SK-N-SH treated with all-trans-retinoic acid at 6 μM for 48 hours (cell line): ENCODE data around the gene RAB31.

ENCODE experiments used
- ARNTL ChIP-seq: fragments of 450-650 bp; formaldehyde crosslinking; IDR thresholded peaks from 2 replicates; pipeline ENCODE4 v1.5.0; 2020; ENCODE audit warnings: low read depth, mild to moderate bottlenecking, moderate library complexity, borderline replicate concordance
- ISL1 ChIP-seq: fragments of 250-450 bp; sonication (Bioruptor Pico); IDR thresholded peaks from 2 replicates; pipeline ENCODE4 v2.1.2; 2022; ENCODE audit warnings: mild to moderate bottlenecking, moderate library complexity
- RARB ChIP-seq: fragments of 250-450 bp; sonication (Bioruptor Pico); IDR thresholded peaks from 2 replicates; pipeline ENCODE4 v1.8.0; 2021; ENCODE audit warnings: mild to moderate bottlenecking, moderate library complexity
- TOX ChIP-seq: fragments of 250-450 bp; sonication (Bioruptor Pico); IDR thresholded peaks from 2 replicates; pipeline ENCODE4 v1.8.0; 2021; ENCODE audit warnings: mild to moderate bottlenecking, moderate library complexity, borderline replicate concordance
- ZC3H10 ChIP-seq: fragments of 250-450 bp; sonication (Bioruptor Pico); IDR thresholded peaks from 2 replicates; pipeline ENCODE4 v1.5.1; 2021; ENCODE audit warnings: mild to moderate bottlenecking, moderate library complexity
- ZFP30 ChIP-seq: fragments of 450-650 bp; formaldehyde crosslinking; IDR thresholded peaks from 2 replicates; pipeline ENCODE4 v1.5.0; 2022; ENCODE audit warnings: mild to moderate bottlenecking, moderate library complexity
- TF ChIP-seq, protein P1 (sequence below): fragments of 250-450 bp; sonication (Bioruptor Pico); IDR thresholded peaks from 2 replicates; pipeline ENCODE4 v1.8.0; 2020; ENCODE audit warnings: mild to moderate bottlenecking, moderate library complexity, borderline replicate concordance

DNA sequence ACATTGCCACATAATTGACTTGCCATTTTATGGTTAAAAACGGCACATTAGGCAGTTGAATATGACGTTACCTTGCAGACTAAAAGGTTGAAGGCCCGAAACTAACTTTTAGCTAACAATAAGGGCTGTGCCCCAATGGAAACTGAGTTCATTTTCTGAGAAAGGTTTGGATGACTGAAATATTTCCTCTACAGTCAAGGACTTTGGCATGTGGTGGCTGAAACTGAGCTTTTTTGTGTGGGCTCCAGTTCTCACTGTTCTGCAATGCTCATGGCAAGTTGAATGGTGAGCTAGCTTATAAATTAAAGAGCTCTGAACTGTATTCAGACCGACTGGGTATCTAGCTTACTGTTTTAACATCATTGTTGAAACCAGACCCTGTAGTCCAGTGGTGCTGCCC lies 153.8 kb downstream of the RAB31 start:
- no peak for TF ChIP-seq ARNTL
- no peak for TF ChIP-seq RARB
- no peak for TF ChIP-seq TOX
- TF ChIP-seq ZFP30 (CRISPR knock-in tag): no peak
- TF ChIP-seq, protein P1, sequence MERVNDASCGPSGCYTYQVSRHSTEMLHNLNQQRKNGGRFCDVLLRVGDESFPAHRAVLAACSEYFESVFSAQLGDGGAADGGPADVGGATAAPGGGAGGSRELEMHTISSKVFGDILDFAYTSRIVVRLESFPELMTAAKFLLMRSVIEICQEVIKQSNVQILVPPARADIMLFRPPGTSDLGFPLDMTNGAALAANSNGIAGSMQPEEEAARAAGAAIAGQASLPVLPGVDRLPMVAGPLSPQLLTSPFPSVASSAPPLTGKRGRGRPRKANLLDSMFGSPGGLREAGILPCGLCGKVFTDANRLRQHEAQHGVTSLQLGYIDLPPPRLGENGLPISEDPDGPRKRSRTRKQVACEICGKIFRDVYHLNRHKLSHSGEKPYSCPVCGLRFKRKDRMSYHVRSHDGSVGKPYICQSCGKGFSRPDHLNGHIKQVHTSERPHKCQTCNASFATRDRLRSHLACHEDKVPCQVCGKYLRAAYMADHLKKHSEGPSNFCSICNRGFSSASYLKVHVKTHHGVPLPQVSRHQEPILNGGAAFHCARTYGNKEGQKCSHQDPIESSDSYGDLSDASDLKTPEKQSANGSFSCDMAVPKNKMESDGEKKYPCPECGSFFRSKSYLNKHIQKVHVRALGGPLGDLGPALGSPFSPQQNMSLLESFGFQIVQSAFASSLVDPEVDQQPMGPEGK (CRISPR knock-in tag): no peak
- no peak for TF ChIP-seq ISL1 (CRISPR knock-in tag)
- no peak for TF ChIP-seq ZC3H10 (CRISPR knock-in tag)
